CD8-positive, alpha-beta memory T cell (primary cell): ENCODE measurements around the gene TRPM3. TPM values are rescaled to one million over a fixed set of nuclear protein-coding genes. Genes with fewer than 3 reads are reported as not detected.

Source experiments
- CTCF ChIA-PET: fragments of 350-600 bp; sonication (Branson Sonifier 250); formaldehyde crosslinking; loops from one replicate; lab custom pipeline; 2021; ENCODE audit warnings: antibody characterized with exemption; lab: Charles Lee
- POLR2A ChIA-PET: fragments of 350-600 bp; sonication (Branson Sonifier 250); formaldehyde crosslinking; loops from one replicate; lab custom pipeline; 2021; ENCODE audit warnings: antibody characterized with exemption; lab: Charles Lee
- DNase-seq, 5 donors: peaks; one replicate each; pipeline versions ENCODE4 v3.0.0 to v3.0.0-alpha.2; 2020 to 2022; ENCODE audit warnings: mixed read lengths in 1 of 5
- H3K27ac ChIP-seq: one replicate; pipeline ENCODE4 v1.7.0; 2013; ENCODE audit warnings: low read depth, mild to moderate bottlenecking, low read length, moderate library complexity
- H3K27me3 ChIP-seq: 2 replicates; pipeline ENCODE4 v1.7.0; 2013; ENCODE audit warnings: low read length, mild to moderate bottlenecking; ENCODE audit not compliant: insufficient read depth, poor library complexity, severe bottlenecking
- H3K36me3 ChIP-seq: 2 replicates; pipeline ENCODE4 v1.7.0; 2013; ENCODE audit warnings: mild to moderate bottlenecking, low read length, moderate library complexity; ENCODE audit not compliant: insufficient read depth
- H3K4me1 ChIP-seq: 2 replicates; pipeline ENCODE4 v1.7.0; 2013; ENCODE audit warnings: mild to moderate bottlenecking, low read length, moderate library complexity; ENCODE audit not compliant: insufficient read depth
- H3K4me3 ChIP-seq: 2 replicates; pipeline ENCODE4 v1.7.0; 2013; ENCODE audit warnings: mild to moderate bottlenecking, low read length
- H3K9me3 ChIP-seq: 2 replicates; pipeline ENCODE4 v1.7.0; 2013; ENCODE audit warnings: mild to moderate bottlenecking, low read length
- H3K27ac Mint-ChIP-seq, 8 donors: one replicate each; pipeline ENCODE4 v1.8.0; 2020 to 2021; ENCODE audit warnings: mixed read lengths in 8 of 8, mild to moderate bottlenecking in 6 of 8, inconsistent platforms in 3 of 8, moderate library complexity in 3 of 8
- H3K27me3 Mint-ChIP-seq, 2 donors: one replicate each; pipeline ENCODE4 v1.8.0; 2020 to 2021; ENCODE audit warnings: mixed read lengths in 2 of 2, mild to moderate bottlenecking in 1 of 2, moderate library complexity in 1 of 2
- H3K36me3 Mint-ChIP-seq, 3 donors: one replicate each; pipeline ENCODE4 v1.8.0; 2020 to 2021; ENCODE audit warnings: mixed read lengths in 3 of 3, inconsistent platforms in 1 of 3, mild to moderate bottlenecking in 1 of 3
- H3K4me1 Mint-ChIP-seq, 3 donors: one replicate each; pipeline ENCODE4 v1.8.0; 2020 to 2021; ENCODE audit warnings: mixed read lengths in 3 of 3, inconsistent platforms in 1 of 3, mild to moderate bottlenecking in 1 of 3
- H3K4me3 Mint-ChIP-seq, 7 donors: one replicate each; pipeline ENCODE4 v1.8.0; 2020 to 2021; ENCODE audit warnings: mixed read lengths in 7 of 7, mild to moderate bottlenecking in 6 of 7, moderate library complexity in 4 of 7, inconsistent platforms in 2 of 7
- H3K9me3 Mint-ChIP-seq, 5 donors: one replicate each; pipeline ENCODE4 v1.8.0; 2020 to 2022; ENCODE audit warnings: mixed read lengths in 5 of 5, mild to moderate bottlenecking in 3 of 5, moderate library complexity in 2 of 5, inconsistent platforms in 1 of 5
- polyA plus RNA-seq: library from polyadenylated mRNA; unstranded; fragments of 300-500 nt; fragmentation: Illumina TruSeq; gene quantifications from one replicate; pipeline ENCODE4 v1.2.3, GENCODE V29; 2021
- total RNA-seq, 2 experiments: library from RNA; stranded (reverse); gene quantifications; one replicate each; pipeline ENCODE4 v1.2.3, GENCODE V29; 2021

Gene TRPM3
- total and polyA plus RNA-seq, 3 experiments from 2014 or later = not detected

- H3K36me3 ChIP-seq = no peaks in the 10 kb centered on the region
- H3K4me3 Mint-ChIP-seq = no peak overlapping the region
- no peaks in the 10 kb centered on the region for H3K36me3 Mint-ChIP-seq
- peaks cover 0 to 11% of the 10 kb centered on the region in 2 donors for H3K27me3 Mint-ChIP-seq
- H3K4me1 ChIP-seq = no peaks in the 10 kb centered on the region
- no peaks in the 10 kb centered on the region for H3K27me3 ChIP-seq
- H3K4me3 ChIP-seq = no peak overlapping the region
- peak overlapping the region in 2 of 8 donors; percentile 46 to 70 for H3K27ac Mint-ChIP-seq
- H3K27ac ChIP-seq = peak overlapping the region; percentile 49
- peak in 2 of 5 donors; percentile 27 to 37 for DNase-seq
- H3K4me1 Mint-ChIP-seq = no peaks in the 10 kb centered on the region
- no peaks in the 10 kb centered on the region for H3K9me3 Mint-ChIP-seq
- no peaks in the 10 kb centered on the region for H3K9me3 ChIP-seq
- ChIA-PET POLR2A (interaction anchor here (1.0 to 1.5 kb wide), 2 partner anchors 64 to 66 kb away, joined by 3 to 4 read pairs; no protein-coding TSS in a partner anchor), CTCF (interaction anchor here (0.6 to 1.6 kb wide), 12 partner anchors 10 to 144 kb away, joined by 3 to 8 read pairs (median 3); partner anchors contain the start of gene KLF9)
These were observed 636.9 kb downstream of the TRPM3 start for GRCh38 chr9:70484232-70485130.

GRCh38 chr9:70481471-70481870, 640.0 kb downstream of the TRPM3 start:
- peaks cover 3 to 11% of the 10 kb centered on the region in 2 donors for H3K27me3 Mint-ChIP-seq
- H3K4me3 Mint-ChIP-seq = no peak overlapping the region
- H3K27ac ChIP-seq = no peak overlapping the region
- H3K36me3 ChIP-seq = no peaks in the 10 kb centered on the region
- no peak overlapping the region for H3K4me3 ChIP-seq
- no peaks in the 10 kb centered on the region for H3K4me1 ChIP-seq
- CTCF ChIA-PET = no interaction called here
- H3K4me1 Mint-ChIP-seq = no peaks in the 10 kb centered on the region
- no peaks in the 10 kb centered on the region for H3K36me3 Mint-ChIP-seq
- H3K9me3 Mint-ChIP-seq = no peaks in the 10 kb centered on the region
- POLR2A ChIA-PET = no interaction called here
- H3K9me3 ChIP-seq = no peaks in the 10 kb centered on the region
- no peak overlapping the region for H3K27ac Mint-ChIP-seq
- no peak for DNase-seq
- no peaks in the 10 kb centered on the region for H3K27me3 ChIP-seq

GRCh38 chr9:70480405-70480980, 640.9 kb downstream of the TRPM3 start:
- H3K27ac ChIP-seq = no peak overlapping the region
- DNase-seq = no peak
- H3K4me1 Mint-ChIP-seq = no peaks in the 10 kb centered on the region
- no peak overlapping the region for H3K4me3 ChIP-seq
- H3K4me3 Mint-ChIP-seq = no peak overlapping the region
- no peaks in the 10 kb centered on the region for H3K4me1 ChIP-seq
- peaks cover 3 to 14% of the 10 kb centered on the region in 2 donors for H3K27me3 Mint-ChIP-seq
- POLR2A ChIA-PET = no interaction called here
- no peaks in the 10 kb centered on the region for H3K36me3 ChIP-seq
- CTCF ChIA-PET = interaction anchor here (1.5 kb wide), 1 partner anchor 129 kb away, joined by 4 read pairs; no protein-coding TSS in a partner anchor
- no peaks in the 10 kb centered on the region for H3K9me3 ChIP-seq
- H3K9me3 Mint-ChIP-seq = no peaks in the 10 kb centered on the region
- peak overlapping the region in 1 of 8 donors; percentile 16 for H3K27ac Mint-ChIP-seq
- no peaks in the 10 kb centered on the region for H3K27me3 ChIP-seq
- no peaks in the 10 kb centered on the region for H3K36me3 Mint-ChIP-seq

GRCh38 chr9:70479880-70480291, 641.5 kb downstream of the TRPM3 start:
- CTCF ChIA-PET = interaction anchor here (1.5 kb wide), 1 partner anchor 128 kb away, joined by 4 read pairs; no protein-coding TSS in a partner anchor

More at GRCh38 chr9:70479880-70480291, 641.5 kb downstream of the TRPM3 start:
- no peak overlapping the region for H3K27ac ChIP-seq
- H3K4me3 ChIP-seq = no peak overlapping the region
- H3K9me3 ChIP-seq = no peaks in the 10 kb centered on the region
- no peaks in the 10 kb centered on the region for H3K36me3 ChIP-seq
- no peaks in the 10 kb centered on the region for H3K9me3 Mint-ChIP-seq
- no peaks in the 10 kb centered on the region for H3K27me3 ChIP-seq
- H3K4me3 Mint-ChIP-seq = no peak overlapping the region
- POLR2A ChIA-PET = no interaction called here
- peaks cover 3 to 14% of the 10 kb centered on the region in 2 donors for H3K27me3 Mint-ChIP-seq
- no peaks in the 10 kb centered on the region for H3K4me1 Mint-ChIP-seq
- no peak overlapping the region for H3K27ac Mint-ChIP-seq
- no peaks in the 10 kb centered on the region for H3K4me1 ChIP-seq
- no peak for DNase-seq
- no peaks in the 10 kb centered on the region for H3K36me3 Mint-ChIP-seq
